ENCODE results near the gene SPARC. TPM values are rescaled to one million over a fixed set of nuclear protein-coding genes. Genes with fewer than 3 reads are reported as not detected.
"Not testable (repeated sequence)": the region's sequence is repeated elsewhere in the genome, so short reads cannot be mapped to it uniquely, and the experiment has no call there.

SPARC gene
- total RNA-seq, 1 donor from 2014 or later, result 273 TPM

DNA sequence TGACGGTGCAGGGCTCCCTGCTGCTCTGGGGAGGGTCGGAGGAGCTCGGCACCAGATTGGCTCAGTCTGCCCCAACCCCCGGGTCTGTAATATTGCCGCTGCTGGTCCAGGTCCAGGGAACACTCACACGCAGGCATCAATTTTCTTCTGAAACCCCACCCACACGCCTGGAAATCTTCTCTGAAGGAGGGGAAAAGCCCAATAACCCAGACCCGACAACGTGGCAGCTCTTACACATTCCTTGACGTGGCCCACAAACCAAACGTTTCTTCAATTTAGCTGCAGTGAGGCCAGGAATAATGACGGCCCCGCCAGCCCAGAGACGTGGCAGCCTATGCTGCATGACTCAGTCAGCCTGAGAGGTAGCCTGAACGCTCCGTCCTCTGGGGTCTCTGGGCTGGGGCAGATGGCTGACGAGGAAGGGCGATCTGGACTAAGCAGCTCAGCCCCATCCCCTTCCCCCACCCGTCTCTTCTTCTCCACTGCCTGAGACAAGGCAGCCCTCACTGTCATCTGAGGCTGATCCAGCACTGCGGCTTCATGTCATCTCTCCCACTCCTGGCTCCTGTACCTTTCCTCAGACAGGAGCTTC lies 9.9 kb upstream of the SPARC start:
- H3K27ac ChIP-seq, result peak overlapping the region; percentile 91
- H3K36me3 ChIP-seq, result no peaks in the 10 kb centered on the region
- H3K27me3 ChIP-seq, result no peaks in the 10 kb centered on the region
- peaks cover 46% of the 10 kb centered on the region for H3K4me1 ChIP-seq
- no peak for DNase-seq (ENCODE audit: extremely low spot score in 2 of 2)
- no peaks in the 10 kb centered on the region for H3K9me3 ChIP-seq
- TF ChIP-seq POLR2AphosphoS5 (IDR thresholded peaks at IDR 0.05; ENCODE audit: insufficient read depth in 1 of 2, low read depth in 1 of 2) (peak in 1 of 2 donors; percentile 71), POLR2A (IDR thresholded peaks at IDR 0.05) (no peak)
- TF ChIP-seq, protein P1, sequence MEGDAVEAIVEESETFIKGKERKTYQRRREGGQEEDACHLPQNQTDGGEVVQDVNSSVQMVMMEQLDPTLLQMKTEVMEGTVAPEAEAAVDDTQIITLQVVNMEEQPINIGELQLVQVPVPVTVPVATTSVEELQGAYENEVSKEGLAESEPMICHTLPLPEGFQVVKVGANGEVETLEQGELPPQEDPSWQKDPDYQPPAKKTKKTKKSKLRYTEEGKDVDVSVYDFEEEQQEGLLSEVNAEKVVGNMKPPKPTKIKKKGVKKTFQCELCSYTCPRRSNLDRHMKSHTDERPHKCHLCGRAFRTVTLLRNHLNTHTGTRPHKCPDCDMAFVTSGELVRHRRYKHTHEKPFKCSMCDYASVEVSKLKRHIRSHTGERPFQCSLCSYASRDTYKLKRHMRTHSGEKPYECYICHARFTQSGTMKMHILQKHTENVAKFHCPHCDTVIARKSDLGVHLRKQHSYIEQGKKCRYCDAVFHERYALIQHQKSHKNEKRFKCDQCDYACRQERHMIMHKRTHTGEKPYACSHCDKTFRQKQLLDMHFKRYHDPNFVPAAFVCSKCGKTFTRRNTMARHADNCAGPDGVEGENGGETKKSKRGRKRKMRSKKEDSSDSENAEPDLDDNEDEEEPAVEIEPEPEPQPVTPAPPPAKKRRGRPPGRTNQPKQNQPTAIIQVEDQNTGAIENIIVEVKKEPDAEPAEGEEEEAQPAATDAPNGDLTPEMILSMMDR (IDR thresholded peaks at IDR 0.05), result no peak
- intact Hi-C loops (cut with DNase I), result no loop called here
- peak overlapping the region in 1 of 2 donors; percentile 22 for H3K4me3 ChIP-seq

DNA sequence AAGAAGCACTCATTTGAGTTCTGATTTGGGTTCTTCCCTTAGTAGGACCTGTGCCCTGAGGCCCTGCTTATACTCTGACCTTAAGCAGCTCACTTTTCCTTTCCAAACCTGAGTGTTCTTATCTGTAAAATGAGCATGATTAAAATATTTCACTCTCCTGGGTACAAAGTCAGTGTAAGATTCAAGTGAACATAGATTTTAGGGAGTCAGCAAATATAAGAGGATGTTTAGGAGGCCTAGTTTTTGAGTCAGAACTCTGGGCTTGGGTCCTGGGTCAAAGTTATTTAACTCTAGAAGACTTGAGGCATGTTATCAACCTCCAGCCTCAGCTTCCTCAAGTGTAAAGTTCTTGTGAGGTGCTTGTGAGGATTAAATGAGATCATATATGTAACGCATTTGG lies 8.7 kb upstream of the SPARC start:
- H3K9me3 ChIP-seq, result no peaks in the 10 kb centered on the region
- intact Hi-C loops (cut with DNase I), result no loop called here
- no peak for DNase-seq (ENCODE audit: extremely low spot score in 2 of 2)
- no peak overlapping the region for H3K4me3 ChIP-seq
- H3K27me3 ChIP-seq, result no peaks in the 10 kb centered on the region
- peak overlapping the region; percentile 91 for H3K27ac ChIP-seq
- H3K36me3 ChIP-seq, result no peaks in the 10 kb centered on the region
- TF ChIP-seq POLR2A (IDR thresholded peaks at IDR 0.05) (no peak), POLR2AphosphoS5 (IDR thresholded peaks at IDR 0.05; ENCODE audit: insufficient read depth in 1 of 2, low read depth in 1 of 2) (no peak)
- TF ChIP-seq, protein P1 (IDR thresholded peaks at IDR 0.05), result no peak
- peaks cover 46% of the 10 kb centered on the region for H3K4me1 ChIP-seq

DNA sequence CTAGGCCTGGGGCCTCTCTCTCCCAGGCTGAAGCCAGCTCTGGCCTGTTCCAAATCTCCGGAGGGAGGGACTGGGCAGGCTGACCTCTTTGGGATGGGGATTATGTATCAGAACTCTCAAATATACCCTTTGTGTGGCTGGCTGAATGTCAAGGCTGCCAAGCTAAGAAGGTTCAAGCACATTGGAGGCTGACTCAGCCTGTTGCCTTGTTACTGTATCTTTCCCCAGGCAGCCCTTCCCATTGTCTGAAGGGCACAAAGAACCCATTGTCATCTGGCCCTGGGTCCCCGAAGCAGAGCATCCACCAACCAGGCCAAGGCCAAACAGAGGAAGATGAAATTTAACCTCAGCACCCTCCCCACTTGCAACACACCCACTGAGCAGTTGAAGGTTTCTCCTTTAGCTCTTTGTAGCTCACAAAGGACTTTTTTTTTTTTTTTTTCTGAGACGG lies 7.3 kb upstream of the SPARC start:
- DNase-seq (ENCODE audit: extremely low spot score in 2 of 2), result no peak
- H3K4me1 ChIP-seq, result peaks cover 36% of the 10 kb centered on the region
- no peaks in the 10 kb centered on the region for H3K9me3 ChIP-seq
- TF ChIP-seq, protein P1 (IDR thresholded peaks at IDR 0.05), result no peak
- TF ChIP-seq POLR2AphosphoS5 (IDR thresholded peaks at IDR 0.05; ENCODE audit: insufficient read depth in 1 of 2, low read depth in 1 of 2), result no peak
- no peak for TF ChIP-seq POLR2A (IDR thresholded peaks at IDR 0.05)
- H3K4me3 ChIP-seq, result no peak overlapping the region
- no peaks in the 10 kb centered on the region for H3K36me3 ChIP-seq
- no peaks in the 10 kb centered on the region for H3K27me3 ChIP-seq
- intact Hi-C loops (cut with DNase I), result no loop called here
- H3K27ac ChIP-seq, result peak overlapping the region; percentile 91

DNA sequence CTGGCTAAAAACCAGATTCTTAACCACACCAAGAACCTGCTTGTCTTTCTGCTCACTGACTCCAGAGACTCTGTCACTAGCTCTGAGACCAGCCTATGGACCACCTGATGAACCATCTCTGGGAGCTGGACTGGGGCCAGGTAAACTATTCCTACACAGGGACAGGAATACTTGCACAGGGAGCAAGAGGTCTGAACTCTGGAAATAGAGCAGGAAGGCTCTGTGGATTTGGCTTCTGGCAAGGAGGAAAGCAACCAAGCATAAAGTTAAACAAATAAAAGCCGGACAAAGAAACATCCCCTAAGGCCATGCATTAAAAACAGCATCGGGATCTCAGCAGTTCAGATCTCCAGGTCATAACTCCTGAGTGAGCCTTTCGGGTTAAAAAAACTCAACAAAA lies 5.6 kb upstream of the SPARC start:
- DNase-seq (ENCODE audit: extremely low spot score in 2 of 2), result no peak
- Histone ChIP-seq H3K9me3 (no peaks in the 10 kb centered on the region), H3K27ac (no peak overlapping the region), H3K4me3 (no peak overlapping the region), H3K4me1 (peaks cover 29% of the 10 kb centered on the region), H3K36me3 (no peaks in the 10 kb centered on the region), H3K27me3 (no peaks in the 10 kb centered on the region)
- intact Hi-C loops (cut with DNase I), result no loop called here
- no peak for TF ChIP-seq POLR2A (IDR thresholded peaks at IDR 0.05)
- TF ChIP-seq POLR2AphosphoS5 (IDR thresholded peaks at IDR 0.05; ENCODE audit: insufficient read depth in 1 of 2, low read depth in 1 of 2), result no peak
- TF ChIP-seq, protein P1 (IDR thresholded peaks at IDR 0.05), result no peak

DNA sequence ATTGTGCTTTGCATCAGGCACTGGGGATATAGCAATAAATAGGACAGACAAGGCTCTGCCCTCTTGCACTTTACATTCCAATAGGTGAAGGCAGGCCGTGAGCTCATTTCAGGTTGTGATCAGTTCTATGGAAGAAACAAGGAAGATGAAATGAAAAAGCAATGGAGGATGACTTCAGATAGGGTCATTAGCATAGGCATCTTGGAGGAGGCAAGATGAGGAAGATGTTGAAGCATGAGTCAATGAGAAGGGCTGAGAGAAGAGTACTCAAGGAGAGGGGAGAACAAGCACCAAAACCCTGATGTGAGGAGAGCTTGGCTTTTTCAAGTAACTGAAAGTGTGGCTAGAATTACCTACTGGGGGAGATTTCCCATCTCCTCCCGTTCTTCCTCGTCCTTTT lies 5.0 kb upstream of the SPARC start:
- H3K4me3 ChIP-seq, result no peak overlapping the region
- H3K36me3 ChIP-seq, result no peaks in the 10 kb centered on the region
- no peaks in the 10 kb centered on the region for H3K27me3 ChIP-seq
- DNase-seq (ENCODE audit: extremely low spot score in 2 of 2), result no peak
- H3K9me3 ChIP-seq, result no peaks in the 10 kb centered on the region
- H3K4me1 ChIP-seq, result peaks cover 27% of the 10 kb centered on the region
- TF ChIP-seq POLR2AphosphoS5 (IDR thresholded peaks at IDR 0.05; ENCODE audit: insufficient read depth in 1 of 2, low read depth in 1 of 2), result no peak
- no peak for TF ChIP-seq POLR2A (IDR thresholded peaks at IDR 0.05)
- TF ChIP-seq, protein P1 (IDR thresholded peaks at IDR 0.05), result no peak
- intact Hi-C loops (cut with DNase I), result no loop called here
- H3K27ac ChIP-seq, result no peak overlapping the region

DNA sequence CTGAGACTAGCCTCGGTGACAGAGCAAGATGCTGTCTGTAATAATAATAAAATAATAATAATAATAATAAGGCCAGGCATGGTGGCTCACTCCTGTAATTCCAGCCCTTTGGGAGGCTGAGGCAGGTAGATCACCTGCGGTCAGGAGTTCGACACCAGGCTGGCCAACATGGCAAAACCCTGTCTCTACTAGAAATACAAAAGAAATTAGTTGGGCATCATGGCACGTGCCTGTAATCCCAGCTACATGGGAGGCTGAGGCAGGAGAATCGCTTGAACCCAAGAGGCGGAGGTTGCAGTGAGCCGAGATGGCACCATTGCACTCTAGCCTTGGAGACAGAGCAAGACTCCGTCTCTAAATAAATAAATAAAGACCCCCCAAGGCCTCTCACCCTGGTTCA lies 2.9 kb upstream of the SPARC start:
- DNase-seq (ENCODE audit: extremely low spot score in 2 of 2); H3K27me3 ChIP-seq; intact Hi-C loops (cut with DNase I); H3K27ac ChIP-seq; H3K9me3 ChIP-seq; H3K36me3 ChIP-seq; H3K4me3 ChIP-seq: not testable (repeated sequence)
- H3K4me1 ChIP-seq, result peaks cover 20% of the 10 kb centered on the region
